Activated naive CD4-positive, alpha-beta T cell (primary cell): ENCODE measurements around the gene SOWAHB.
A peak's percentile ranks its signal among the peaks of the same experiment; 100 is the strongest.

Source experiments
- DNase-seq, 4 experiments: peaks; one replicate each; lab custom pipeline; 2025; lab: John Stamatoyannopoulos, UW

SOWAHB gene, protein sequence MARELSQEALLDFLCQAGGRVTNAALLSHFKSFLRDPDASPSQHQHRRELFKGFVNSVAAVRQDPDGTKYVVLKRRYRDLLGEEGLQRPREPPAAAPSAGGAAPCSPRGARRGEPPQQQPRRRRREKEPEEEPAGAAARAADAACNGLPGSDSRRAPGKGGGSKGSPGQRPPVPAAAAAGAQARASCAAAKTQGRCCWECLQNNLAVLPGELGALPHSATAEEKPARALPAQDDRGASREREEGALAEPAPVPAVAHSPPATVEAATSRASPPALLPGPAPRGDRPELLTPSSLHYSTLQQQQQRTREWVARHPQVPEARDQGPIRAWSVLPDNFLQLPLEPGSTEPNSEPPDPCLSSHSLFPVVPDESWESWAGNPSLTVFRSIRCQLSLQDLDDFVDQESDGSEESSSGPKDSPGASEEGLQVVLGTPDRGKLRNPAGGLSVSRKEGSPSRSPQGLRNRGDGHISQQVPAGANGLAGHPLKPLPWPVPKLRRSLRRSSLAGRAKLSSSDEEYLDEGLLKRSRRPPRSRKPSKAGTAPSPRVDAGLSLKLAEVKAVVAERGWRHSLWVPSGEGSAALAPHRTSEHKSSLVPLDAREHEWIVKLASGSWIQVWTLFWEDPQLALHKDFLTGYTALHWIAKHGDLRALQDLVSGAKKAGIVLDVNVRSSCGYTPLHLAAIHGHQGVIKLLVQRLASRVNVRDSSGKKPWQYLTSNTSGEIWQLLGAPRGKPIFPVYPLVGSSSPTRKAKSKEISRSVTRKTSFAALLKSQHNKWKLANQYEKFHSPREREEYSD

DNA sequence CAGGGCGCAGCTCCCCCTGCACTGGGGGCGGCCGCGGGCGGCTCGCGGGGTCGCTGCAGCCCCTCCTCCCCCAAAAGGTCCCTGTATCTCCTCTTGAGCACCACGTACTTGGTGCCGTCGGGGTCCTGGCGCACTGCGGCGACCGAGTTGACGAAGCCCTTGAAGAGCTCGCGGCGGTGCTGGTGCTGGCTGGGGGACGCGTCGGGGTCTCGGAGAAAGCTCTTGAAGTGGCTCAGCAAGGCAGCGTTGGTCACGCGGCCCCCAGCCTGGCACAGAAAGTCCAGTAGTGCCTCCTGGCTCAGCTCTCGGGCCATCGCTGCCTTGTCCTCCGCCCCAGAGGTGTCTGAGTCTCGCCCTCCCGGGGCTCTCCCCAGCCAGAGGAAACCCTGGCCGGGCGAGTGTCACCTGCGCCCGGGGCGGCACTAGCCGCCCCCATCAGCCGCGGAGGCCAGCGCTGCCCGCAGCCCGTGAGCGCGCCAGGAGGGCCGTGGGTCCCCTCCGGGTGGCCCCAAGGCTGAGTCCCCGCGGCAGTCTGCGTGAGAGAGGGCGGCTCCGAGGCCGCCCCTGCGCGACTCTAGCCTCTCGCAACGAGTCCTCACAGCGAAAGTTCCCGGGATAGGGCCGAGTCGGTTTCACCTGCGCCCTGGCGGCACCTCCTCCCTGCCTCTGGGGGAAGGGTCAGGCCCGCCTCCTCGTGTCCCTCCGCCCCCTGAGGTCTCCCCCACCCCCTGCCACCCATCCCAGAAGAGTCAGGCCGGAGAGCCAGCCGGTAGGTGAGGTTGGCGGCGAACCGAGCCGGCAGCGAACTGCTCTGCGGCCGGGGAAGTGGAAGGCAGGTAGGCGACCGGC is at the start of gene SOWAHB:
TSS of gene SOWAHB (minus strand) at position 609 of the 849 bp plus-strand sequence. CDS start at position 314, 295 bp downstream.
- DNase-seq, result peak in 3 of 4 experiments; percentile 2 to 27 (median 10)

DNA sequence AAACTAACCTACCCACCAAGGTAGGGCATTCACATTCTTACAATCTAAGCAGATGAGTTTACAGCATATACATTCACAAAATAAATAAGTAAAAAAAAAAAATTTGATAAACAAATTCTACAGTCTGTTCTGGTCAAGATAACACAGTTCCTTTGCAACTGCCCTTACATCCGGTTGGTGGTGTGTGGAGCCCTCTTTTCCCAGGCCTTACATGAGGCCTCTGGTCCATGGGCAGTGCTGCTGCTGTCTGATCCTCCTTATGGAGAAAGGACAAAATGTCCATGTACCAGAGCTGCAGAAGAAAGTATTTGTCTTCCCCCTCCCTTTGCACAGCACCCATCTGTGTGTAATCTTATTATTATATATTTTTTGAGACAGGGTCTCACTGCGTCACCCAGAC is 49.4 kb upstream of the SOWAHB start:
- no peak for DNase-seq

DNA sequence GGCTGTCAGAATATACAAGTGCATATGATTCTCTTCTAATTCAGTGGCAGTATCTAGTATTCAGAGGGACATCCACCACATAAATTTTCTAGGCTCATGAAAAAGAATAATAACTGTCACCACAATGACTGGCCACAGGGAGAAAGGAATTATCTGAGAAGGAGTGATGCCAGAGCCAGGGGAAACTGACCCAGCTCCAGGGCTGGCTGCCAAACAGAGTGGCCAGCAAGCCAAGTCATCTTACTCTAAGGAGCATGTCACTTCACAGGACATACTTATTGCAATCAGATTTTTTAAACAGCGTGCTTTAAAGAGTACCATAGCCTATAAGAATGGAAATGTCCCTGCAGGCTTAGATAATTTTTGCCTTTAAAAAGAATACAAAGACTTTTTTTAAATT is 45.8 kb upstream of the SOWAHB start:
- no peak for DNase-seq

- DNase-seq, result no peak
These were observed 45.2 kb upstream of the SOWAHB start for GRCh38 chr4:76943129-76943620.

GRCh38 chr4:76939184-76939583 is 41.2 kb upstream of the SOWAHB start:
- no peak for DNase-seq

DNA sequence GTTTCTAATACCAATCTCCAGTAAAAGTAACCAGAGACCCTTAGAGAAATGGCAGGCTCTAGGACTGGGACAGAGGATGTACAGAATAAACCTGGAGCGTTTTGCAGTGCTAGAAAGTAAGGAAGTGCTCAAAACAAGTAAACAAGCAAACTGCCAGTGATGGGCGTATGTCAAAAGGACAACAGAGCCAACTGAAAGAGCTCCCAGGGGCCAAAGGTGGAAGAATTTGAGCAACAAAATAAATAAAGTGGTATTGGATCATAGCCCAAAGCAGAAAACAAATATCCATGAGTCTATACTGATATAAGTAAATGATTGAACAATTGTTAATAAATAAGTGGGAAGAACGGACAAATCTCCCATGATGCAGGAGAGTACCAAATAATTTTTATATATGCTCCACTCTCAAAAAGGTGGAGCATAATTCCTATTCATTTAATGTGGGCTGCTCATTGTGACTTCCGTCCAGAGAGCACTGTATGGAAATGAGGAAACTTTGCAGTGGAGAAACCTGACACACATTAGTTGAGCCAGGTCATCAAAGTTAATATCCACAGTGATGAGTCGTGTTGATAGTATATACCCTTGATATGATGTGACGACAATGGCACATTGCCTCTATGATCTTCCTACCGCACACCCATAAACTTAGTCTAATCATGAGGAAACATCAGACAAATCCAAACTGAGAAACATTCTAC is 33.8 kb upstream of the SOWAHB start:
- DNase-seq, result no peak

- no peak for DNase-seq
These were observed 33.1 kb upstream of the SOWAHB start for GRCh38 chr4:76931087-76931486.

GRCh38 chr4:76930685-76931084 is 32.7 kb upstream of the SOWAHB start:
- no peak for DNase-seq

GRCh38 chr4:76926841-76927240 is 28.9 kb upstream of the SOWAHB start:
- no peak for DNase-seq

GRCh38 chr4:76923619-76924357 is 25.8 kb upstream of the SOWAHB start:
- DNase-seq, result no peak

DNA sequence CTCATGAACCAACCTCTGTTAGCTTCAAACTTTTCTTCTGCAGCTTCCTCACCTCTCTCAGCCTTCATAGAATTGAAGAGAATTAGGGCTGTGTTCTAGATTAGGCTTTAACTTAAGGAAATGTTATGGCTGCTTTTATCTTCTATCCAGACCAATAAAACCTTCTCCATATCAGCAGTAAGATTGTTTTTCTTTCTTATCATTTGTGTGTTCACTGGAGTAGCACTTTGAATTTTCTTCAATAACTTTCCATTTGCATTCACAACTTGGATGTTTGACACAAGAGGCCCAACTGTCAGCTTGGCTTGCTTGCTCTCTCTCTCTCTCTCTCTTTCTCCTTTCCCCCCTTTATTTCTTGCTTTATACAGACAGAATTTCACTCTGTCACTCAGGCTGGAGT is 22.8 kb upstream of the SOWAHB start:
- no peak for DNase-seq

DNA sequence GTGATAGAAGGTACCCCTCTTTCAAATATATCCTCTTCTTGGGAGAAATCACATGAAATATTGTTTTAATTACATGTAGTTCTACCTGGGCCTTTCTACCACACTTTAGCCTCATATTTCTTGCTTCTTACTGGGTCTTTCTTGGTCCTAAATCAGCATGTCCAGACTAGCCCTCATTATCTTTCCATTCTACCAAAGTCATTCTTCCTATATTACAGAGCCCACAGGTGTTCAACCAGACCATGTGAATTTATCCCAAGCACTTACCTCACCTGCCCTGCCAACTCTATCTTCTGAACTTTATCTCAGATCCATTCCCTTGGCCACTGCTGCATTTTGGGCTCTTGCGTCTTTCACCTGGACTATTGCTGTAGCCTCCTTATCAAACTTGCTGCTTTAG is 11.8 kb upstream of the SOWAHB start:
- DNase-seq, result no peak

GRCh38 chr4:76905521-76905920 is 7.6 kb upstream of the SOWAHB start:
- no peak for DNase-seq

DNA sequence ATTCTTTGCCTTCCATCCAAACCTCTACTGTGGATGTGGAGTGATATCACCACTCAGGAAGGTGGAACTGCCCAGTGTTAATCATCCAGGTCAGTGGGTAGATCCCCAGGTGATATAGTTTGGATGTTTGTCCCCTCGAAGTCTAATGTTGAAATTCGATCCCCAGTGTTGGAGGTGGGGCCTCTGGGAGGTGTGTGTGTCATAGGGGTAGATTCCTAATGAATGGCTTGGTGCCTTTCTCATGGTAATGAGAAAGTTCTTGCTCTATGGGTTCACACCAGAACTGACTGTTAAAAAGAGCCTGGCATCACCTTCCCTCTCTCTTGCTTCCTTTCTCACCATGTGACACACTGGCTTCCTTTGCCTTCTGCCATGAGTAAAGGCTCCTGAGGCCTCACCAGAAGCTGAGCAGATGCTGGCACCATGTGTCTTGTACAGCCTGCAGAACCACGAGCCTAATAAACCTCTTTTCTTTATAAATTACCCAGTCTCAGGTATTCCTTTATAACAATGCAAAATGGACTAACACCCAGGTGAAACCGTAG is 6.8 kb upstream of the SOWAHB start:
- DNase-seq, result no peak

DNA sequence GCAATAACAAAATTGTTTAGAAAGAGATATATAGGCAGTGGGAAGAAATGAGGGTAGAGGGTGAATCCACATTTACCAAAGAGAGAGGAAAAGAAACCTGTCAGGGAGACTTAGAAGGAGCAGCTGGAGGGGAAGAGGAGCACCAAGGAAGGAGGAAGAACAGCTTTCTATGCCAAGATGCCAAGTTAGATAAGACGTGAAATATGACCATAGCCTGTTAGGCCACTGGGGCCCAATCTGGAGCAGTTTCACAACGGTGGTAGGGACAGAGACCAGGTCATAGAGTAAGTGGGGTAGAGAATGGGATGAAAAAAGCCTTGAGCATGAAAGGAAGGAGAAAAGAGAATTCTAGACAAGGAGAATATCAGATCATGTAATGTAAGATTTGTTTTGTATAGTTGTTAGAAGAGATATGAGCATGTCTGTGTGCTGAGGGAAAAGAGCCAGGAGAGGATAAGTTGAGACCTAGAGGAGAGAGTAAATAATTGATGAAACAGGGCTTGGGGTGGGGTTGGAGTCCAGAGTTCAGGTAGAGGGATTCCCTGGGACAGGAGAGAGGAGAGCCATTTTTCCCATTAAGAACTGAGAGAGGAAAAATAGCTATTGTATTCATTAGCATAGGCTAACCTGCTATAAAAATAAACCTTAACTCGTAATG is 4.4 kb upstream of the SOWAHB start:
- no peak for DNase-seq

DNA sequence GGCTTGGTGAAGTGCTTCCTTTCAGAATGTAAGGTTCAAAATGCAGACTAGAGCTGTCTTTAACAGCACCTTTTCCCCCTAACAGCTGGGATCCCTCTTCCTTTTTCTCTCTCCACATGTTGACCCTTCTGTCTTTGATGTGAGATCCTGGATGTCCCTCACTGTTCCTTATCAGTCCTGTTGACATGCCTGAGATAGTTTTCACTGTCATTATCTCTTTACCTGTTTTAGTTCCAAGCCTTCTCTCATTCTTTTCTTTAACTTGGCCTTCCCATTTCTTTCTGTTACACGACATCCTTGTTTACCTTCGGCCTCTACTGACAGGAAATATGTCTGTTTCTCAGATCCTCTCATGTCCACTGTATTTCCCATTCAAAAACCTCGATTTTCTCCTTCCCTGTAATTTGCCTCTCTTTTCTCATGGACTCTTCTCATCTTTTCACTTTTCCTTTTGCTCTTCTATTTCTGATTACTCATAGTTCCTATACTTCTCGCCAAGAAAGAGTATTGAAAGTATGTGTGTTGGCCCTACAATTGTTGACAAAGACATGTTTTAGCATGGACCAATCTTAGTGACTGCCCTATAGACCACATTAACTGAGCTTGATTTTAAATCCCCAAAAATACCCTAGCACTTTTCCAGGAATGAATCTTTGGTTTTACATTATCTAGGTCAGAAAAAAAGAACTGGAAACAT is 1.2 kb upstream of the SOWAHB start:
- DNase-seq, result no peak

- no peak for DNase-seq
These were observed 395 bp upstream of the SOWAHB start for GRCh38 chr4:76898385-76898692.

DNA sequence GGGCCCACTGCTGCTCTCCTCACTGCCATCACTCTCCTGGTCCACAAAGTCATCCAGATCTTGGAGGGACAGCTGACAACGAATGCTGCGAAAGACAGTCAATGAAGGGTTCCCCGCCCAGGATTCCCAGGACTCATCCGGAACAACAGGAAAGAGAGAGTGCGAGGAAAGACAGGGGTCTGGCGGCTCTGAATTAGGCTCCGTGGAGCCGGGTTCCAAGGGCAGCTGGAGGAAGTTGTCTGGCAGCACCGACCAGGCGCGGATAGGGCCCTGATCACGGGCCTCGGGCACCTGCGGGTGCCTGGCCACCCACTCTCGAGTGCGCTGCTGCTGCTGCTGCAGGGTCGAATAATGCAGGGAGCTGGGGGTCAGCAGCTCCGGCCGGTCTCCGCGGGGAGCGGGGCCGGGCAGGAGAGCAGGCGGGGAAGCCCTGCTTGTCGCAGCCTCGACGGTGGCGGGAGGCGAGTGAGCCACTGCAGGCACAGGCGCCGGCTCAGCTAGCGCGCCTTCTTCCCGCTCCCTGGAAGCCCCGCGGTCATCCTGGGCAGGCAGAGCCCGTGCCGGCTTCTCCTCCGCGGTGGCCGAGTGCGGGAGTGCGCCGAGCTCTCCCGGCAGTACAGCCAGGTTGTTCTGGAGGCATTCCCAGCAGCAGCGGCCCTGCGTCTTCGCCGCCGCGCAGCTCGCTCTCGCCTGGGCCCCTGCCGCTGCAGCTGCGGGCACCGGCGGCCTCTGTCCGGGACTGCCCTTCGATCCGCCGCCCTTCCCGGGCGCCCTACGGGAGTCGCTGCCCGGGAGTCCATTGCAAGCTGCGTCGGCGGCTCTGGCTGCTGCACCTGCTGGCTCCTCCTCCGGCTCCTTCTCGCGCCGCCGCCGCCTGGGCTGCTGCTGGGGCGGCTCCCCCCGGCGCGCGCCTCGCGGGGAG is 1.1 kb downstream of the SOWAHB start:
- DNase-seq, result peak in 1 of 4 experiments; percentile 27
